CD4-positive, CD25-positive, alpha-beta regulatory T cell (primary cell): Measurements from ENCODE around the gene MELK. TPM values are rescaled to one million over a fixed set of nuclear protein-coding genes. Genes with fewer than 3 reads are reported as not detected.

Experiments used
- ATAC-seq, 2 donors: fragments of 150-1000 bp; cut with Tn5 transposase; one replicate each; pipeline ENCODE4 v1.10.0; 2021; ENCODE audit warnings: low read depth in 2 of 2, moderate number of reproducible peaks in 2 of 2, moderate library complexity in 1 of 2
- DNase-seq, 3 donors: peaks; one replicate each; pipeline versions ENCODE4 v3.0.0 to v3.0.0-alpha.2; 2012 to 2022; ENCODE audit warnings: mixed read lengths in 1 of 3
- H3K27ac ChIP-seq: one replicate; pipeline ENCODE4 v1.7.0; 2013; ENCODE audit warnings: mild to moderate bottlenecking, low read length; ENCODE audit not compliant: insufficient read depth, poor library complexity, severe bottlenecking
- H3K27me3 ChIP-seq: one replicate; pipeline ENCODE4 v1.7.0; 2013; ENCODE audit warnings: low read length; ENCODE audit not compliant: control insufficient read depth, insufficient read depth
- H3K36me3 ChIP-seq: one replicate; pipeline ENCODE4 v1.7.0; 2013; ENCODE audit warnings: mild to moderate bottlenecking, low read length, moderate library complexity; ENCODE audit not compliant: control insufficient read depth, insufficient read depth
- H3K4me1 ChIP-seq: 2 replicates; pipeline ENCODE4 v1.7.0; 2013; ENCODE audit warnings: mild to moderate bottlenecking, low read length; ENCODE audit not compliant: insufficient read depth, control insufficient read depth, poor library complexity, severe bottlenecking
- H3K4me3 ChIP-seq: one replicate; pipeline ENCODE4 v1.7.0; 2013; ENCODE audit warnings: low read depth, mild to moderate bottlenecking, low read length, moderate library complexity
- H3K9me3 ChIP-seq, 2 experiments: 1 replicate in 1 of 2; 2 replicates in 1 of 2; pipeline ENCODE4 v1.7.0; 2013; ENCODE audit warnings: low read length in 2 of 2, mild to moderate bottlenecking in 1 of 2, moderate library complexity in 1 of 2; ENCODE audit not compliant: control insufficient read depth in 2 of 2
- H3K27ac Mint-ChIP-seq, 3 donors: one replicate each; pipeline ENCODE4 v1.8.0; 2020 to 2022; ENCODE audit warnings: mild to moderate bottlenecking in 3 of 3, mixed read lengths in 3 of 3, moderate library complexity in 2 of 3
- H3K27me3 Mint-ChIP-seq: one replicate; pipeline ENCODE4 v1.8.0; 2022; ENCODE audit warnings: mild to moderate bottlenecking, mixed read lengths
- H3K36me3 Mint-ChIP-seq: one replicate; pipeline ENCODE4 v1.8.0; 2020; ENCODE audit warnings: mixed read lengths
- H3K4me1 Mint-ChIP-seq, 4 donors: one replicate each; pipeline ENCODE4 v1.8.0; 2020 to 2022; ENCODE audit warnings: mixed read lengths in 4 of 4, mild to moderate bottlenecking in 1 of 4
- H3K4me3 Mint-ChIP-seq, 4 donors: one replicate each; pipeline ENCODE4 v1.8.0; 2020 to 2022; ENCODE audit warnings: mild to moderate bottlenecking in 4 of 4, mixed read lengths in 4 of 4, moderate library complexity in 3 of 4
- H3K9me3 Mint-ChIP-seq, 7 donors: one replicate each; pipeline ENCODE4 v1.8.0; 2020 to 2022; ENCODE audit warnings: mixed read lengths in 7 of 7, mild to moderate bottlenecking in 3 of 7, moderate library complexity in 2 of 7
- polyA plus RNA-seq, 4 donors: library from polyadenylated mRNA; unstranded; fragments of 300-500 nt; fragmentation: Illumina TruSeq; gene quantifications; one replicate each; pipeline ENCODE4 v1.2.3, GENCODE V29; 2021
- total RNA-seq: library from RNA; stranded (reverse); gene quantifications from one replicate; pipeline ENCODE4 v1.2.3, GENCODE V29; 2022

Gene MELK
- total and polyA plus RNA-seq, 5 donors from 2014 or later: 0.90 to 5.5 (median 2.2) TPM

- DNase-seq: peak in 1 of 3 donors; percentile 19
- peaks cover under 1 to 5% of the 10 kb centered on the region in 2 experiments for H3K9me3 ChIP-seq
- no peaks in the 10 kb centered on the region for H3K27me3 ChIP-seq
- H3K4me1 ChIP-seq: no peaks in the 10 kb centered on the region
- Mint-ChIP-seq H3K9me3 (peaks cover 0 to 5% (median 0%) of the 10 kb centered on the region in 7 donors), H3K27me3 (no peaks in the 10 kb centered on the region), H3K36me3 (no peaks in the 10 kb centered on the region), H3K4me1 (peaks cover 0 to 11% (median 1%) of the 10 kb centered on the region in 4 donors), H3K4me3 (no peak overlapping the region), H3K27ac (peak overlapping the region in 1 of 3 donors; percentile 16)
- ATAC-seq: no peak
- H3K4me3 ChIP-seq: no peak overlapping the region
- no peak overlapping the region for H3K27ac ChIP-seq
- H3K36me3 ChIP-seq: no peaks in the 10 kb centered on the region
Measured at GRCh38 chr9:36676778-36677485, 104.2 kb downstream of the MELK start.

GRCh38 chr9:36677611-36678010, 104.9 kb downstream of the MELK start:
- Mint-ChIP-seq H3K4me3 (no peak overlapping the region), H3K27ac (no peak overlapping the region), H3K36me3 (no peaks in the 10 kb centered on the region), H3K4me1 (peaks cover 0 to 11% (median 1%) of the 10 kb centered on the region in 4 donors), H3K9me3 (peaks cover 0 to 10% (median 0%) of the 10 kb centered on the region in 7 donors), H3K27me3 (no peaks in the 10 kb centered on the region)
- ATAC-seq (no peak), DNase-seq (no peak)
- H3K27me3 ChIP-seq: no peaks in the 10 kb centered on the region
- H3K4me3 ChIP-seq: no peak overlapping the region
- no peaks in the 10 kb centered on the region for H3K36me3 ChIP-seq
- H3K9me3 ChIP-seq: peaks cover 4 to 7% of the 10 kb centered on the region in 2 experiments
- H3K4me1 ChIP-seq: no peaks in the 10 kb centered on the region
- no peak overlapping the region for H3K27ac ChIP-seq

- no peak overlapping the region for H3K4me3 ChIP-seq
- no peaks in the 10 kb centered on the region for H3K27me3 ChIP-seq
- DNase-seq (no peak), ATAC-seq (no peak)
- H3K4me1 ChIP-seq: no peaks in the 10 kb centered on the region
- no peak overlapping the region for H3K27ac Mint-ChIP-seq
- H3K27ac ChIP-seq: no peak overlapping the region
- peaks cover 0 to 14% (median 0%) of the 10 kb centered on the region in 7 donors for H3K9me3 Mint-ChIP-seq
- H3K4me3 Mint-ChIP-seq: no peak overlapping the region
- no peaks in the 10 kb centered on the region for H3K27me3 Mint-ChIP-seq
- H3K36me3 ChIP-seq: no peaks in the 10 kb centered on the region
- H3K9me3 ChIP-seq: peaks cover 5 to 7% of the 10 kb centered on the region in 2 experiments
- peaks cover 0 to 11% (median 1%) of the 10 kb centered on the region in 4 donors for H3K4me1 Mint-ChIP-seq
- H3K36me3 Mint-ChIP-seq: no peaks in the 10 kb centered on the region
Measured at GRCh38 chr9:36679710-36680109, 107.0 kb downstream of the MELK start.

- Mint-ChIP-seq H3K4me1 (peaks cover 0 to 2% (median 0%) of the 10 kb centered on the region in 4 donors), H3K36me3 (no peaks in the 10 kb centered on the region), H3K27me3 (peaks cover 4% of the 10 kb centered on the region), H3K4me3 (no peak overlapping the region), H3K9me3 (peaks cover 0 to 14% (median 2%) of the 10 kb centered on the region in 7 donors), H3K27ac (no peak overlapping the region)
- H3K27me3 ChIP-seq: no peaks in the 10 kb centered on the region
- H3K27ac ChIP-seq: no peak overlapping the region
- no peak for DNase-seq
- no peak overlapping the region for H3K4me3 ChIP-seq
- H3K9me3 ChIP-seq: peaks cover 5 to 7% of the 10 kb centered on the region in 2 experiments
- no peaks in the 10 kb centered on the region for H3K36me3 ChIP-seq
- H3K4me1 ChIP-seq: no peaks in the 10 kb centered on the region
- ATAC-seq: no peak
Measured at GRCh38 chr9:36686471-36686870, 113.8 kb downstream of the MELK start.

GRCh38 chr9:36690412-36691168, 117.9 kb downstream of the MELK start:
- Mint-ChIP-seq H3K36me3 (no peaks in the 10 kb centered on the region), H3K27me3 (peaks cover 12% of the 10 kb centered on the region), H3K9me3 (peaks cover 0 to 5% (median 2%) of the 10 kb centered on the region in 7 donors), H3K4me1 (peaks cover 0 to 2% (median 0%) of the 10 kb centered on the region in 4 donors), H3K27ac (no peak overlapping the region), H3K4me3 (no peak overlapping the region)
- ATAC-seq: no peak
- Histone ChIP-seq H3K9me3 (no peaks in the 10 kb centered on the region), H3K4me3 (no peak overlapping the region), H3K27ac (no peak overlapping the region), H3K4me1 (no peaks in the 10 kb centered on the region), H3K36me3 (no peaks in the 10 kb centered on the region), H3K27me3 (peaks cover 11% of the 10 kb centered on the region)
- no peak for DNase-seq

- Mint-ChIP-seq H3K4me3 (no peak overlapping the region), H3K9me3 (peaks cover 0 to 5% (median 2%) of the 10 kb centered on the region in 7 donors), H3K27ac (no peak overlapping the region), H3K36me3 (no peaks in the 10 kb centered on the region), H3K4me1 (peaks cover 0 to 2% (median 0%) of the 10 kb centered on the region in 4 donors), H3K27me3 (peaks cover 12% of the 10 kb centered on the region)
- no peak for DNase-seq
- H3K9me3 ChIP-seq: no peaks in the 10 kb centered on the region
- no peaks in the 10 kb centered on the region for H3K4me1 ChIP-seq
- H3K36me3 ChIP-seq: no peaks in the 10 kb centered on the region
- peaks cover 11% of the 10 kb centered on the region for H3K27me3 ChIP-seq
- no peak for ATAC-seq
- no peak overlapping the region for H3K4me3 ChIP-seq
- no peak overlapping the region for H3K27ac ChIP-seq
Measured at GRCh38 chr9:36691671-36692070, 119.0 kb downstream of the MELK start.

- Mint-ChIP-seq H3K36me3 (no peaks in the 10 kb centered on the region), H3K9me3 (peaks cover 0 to 38% (median 16%) of the 10 kb centered on the region in 7 donors)
- ATAC-seq: no peak
Measured at GRCh38 chr9:36698984-36699383, 126.3 kb downstream of the MELK start.

More at GRCh38 chr9:36698984-36699383, 126.3 kb downstream of the MELK start:
- no peaks in the 10 kb centered on the region for H3K36me3 ChIP-seq
- no peak overlapping the region for H3K27ac ChIP-seq
- DNase-seq: no peak
- no peaks in the 10 kb centered on the region for H3K4me1 Mint-ChIP-seq
- peaks cover 20% of the 10 kb centered on the region for H3K27me3 Mint-ChIP-seq
- H3K4me3 ChIP-seq: no peak overlapping the region
- no peak overlapping the region for H3K27ac Mint-ChIP-seq
- H3K4me3 Mint-ChIP-seq: no peak overlapping the region
- no peaks in the 10 kb centered on the region for H3K4me1 ChIP-seq
- H3K27me3 ChIP-seq: peaks cover under 1% of the 10 kb centered on the region
- H3K9me3 ChIP-seq: peaks cover 2 to 13% of the 10 kb centered on the region in 2 experiments
